Suprapubic skin (tissue), 4 donors: ENCODE measurements around the gene HPSE2. TPM values are rescaled to one million over a fixed set of nuclear protein-coding genes. Genes with fewer than 3 reads are reported as not detected.

Experiments used
- DNase-seq, 2 donors: peaks; one replicate each; pipeline ENCODE4 v3.0.0-alpha.2; 2019; ENCODE audit warnings: low spot score in 2 of 2
- H3K27ac ChIP-seq: fragments of 200-600 bp; sonication (generic); one replicate; pipeline ENCODE4 v1.5.1; 2019
- H3K27me3 ChIP-seq: fragments of 200-600 bp; sonication (generic); one replicate; pipeline ENCODE4 v1.5.1; 2019
- H3K36me3 ChIP-seq: fragments of 200-600 bp; sonication (generic); one replicate; pipeline ENCODE4 v1.5.1; 2019
- H3K4me1 ChIP-seq: fragments of 200-600 bp; sonication (generic); one replicate; pipeline ENCODE4 v1.5.1; 2019
- H3K4me3 ChIP-seq: fragments of 200-600 bp; sonication (generic); one replicate; pipeline ENCODE4 v1.5.1; 2019; ENCODE audit warnings: mild to moderate bottlenecking
- H3K9me3 ChIP-seq: fragments of 200-600 bp; sonication (generic); one replicate; pipeline ENCODE4 v1.5.1; 2019
- CTCF ChIP-seq, 2 donors: fragments of 200-600 bp in 1 of 2; fragments of 450-650 bp in 1 of 2; sonication (generic) in 1 of 2; IDR thresholded peaks; one replicate each; pipeline ENCODE4 v1.5.1; 2016 to 2019; ENCODE audit warnings: antibody characterized with exemption in 2 of 2, mild to moderate bottlenecking in 1 of 2, moderate library complexity in 1 of 2
- EP300 ChIP-seq: sonication (generic); formaldehyde crosslinking; IDR thresholded peaks from one replicate; pipeline ENCODE4 v1.6.1; 2017; ENCODE audit warnings: antibody characterized with exemption
- POLR2A ChIP-seq, 2 donors: fragments of 450-650 bp; IDR thresholded peaks; one replicate each; pipeline ENCODE4 v1.6.1; 2017; ENCODE audit warnings: antibody characterized with exemption in 2 of 2, mild to moderate bottlenecking in 2 of 2, moderate library complexity in 2 of 2
- POLR2AphosphoS5 ChIP-seq, 3 donors: sonication (generic); formaldehyde crosslinking; IDR thresholded peaks; one replicate each; pipeline ENCODE4 v1.6.1; 2017; ENCODE audit warnings: antibody characterized with exemption in 3 of 3
- WGBS: methylation state at CpG from one replicate; pipeline ENCODE4 v1.1.5; 2018; 5-methylcytosine and 5-hydroxymethylcytosine counted together
- total RNA-seq, 4 donors: library from RNA; depleted of rRNA; stranded (reverse); fragments of >200 nt; gene quantifications; one replicate each; pipeline ENCODE4 v1.1.0, GENCODE V29; 2016

The HPSE2 gene
- total RNA-seq, 4 donors from 2014 or later = 0.95 to 1.3 (median 0.99) TPM

DNA sequence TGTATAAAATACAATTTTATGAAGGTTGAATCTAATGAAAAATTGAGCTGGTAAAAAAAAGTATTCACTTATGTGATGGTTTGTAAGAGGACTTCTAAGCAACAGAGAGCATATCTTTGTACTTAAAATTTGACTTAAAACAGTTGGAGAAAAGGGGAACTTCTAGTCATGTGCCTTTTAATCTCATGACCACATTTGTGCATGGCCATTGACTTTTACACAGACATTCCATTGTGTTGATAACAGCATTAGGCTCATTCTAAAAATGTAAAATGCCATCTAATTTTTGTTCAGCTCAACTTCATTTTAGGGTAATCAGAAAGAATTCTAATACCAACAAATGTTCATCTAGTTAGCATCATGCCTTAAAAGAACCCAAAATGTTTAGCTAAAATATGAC, 119.9 kb downstream of the HPSE2 start:
- Histone ChIP-seq H3K36me3 (no peaks in the 10 kb centered on the region), H3K4me1 (no peaks in the 10 kb centered on the region), H3K4me3 (no peak overlapping the region), H3K27me3 (no peaks in the 10 kb centered on the region), H3K27ac (no peak overlapping the region), H3K9me3 (no peaks in the 10 kb centered on the region)
- no peak for DNase-seq
- TF ChIP-seq POLR2A (IDR thresholded peaks at IDR 0.05) (no peak), CTCF (IDR thresholded peaks at IDR 0.05) (no peak), EP300 (no peak), POLR2AphosphoS5 (IDR thresholded peaks at IDR 0.05) (no peak)

DNA sequence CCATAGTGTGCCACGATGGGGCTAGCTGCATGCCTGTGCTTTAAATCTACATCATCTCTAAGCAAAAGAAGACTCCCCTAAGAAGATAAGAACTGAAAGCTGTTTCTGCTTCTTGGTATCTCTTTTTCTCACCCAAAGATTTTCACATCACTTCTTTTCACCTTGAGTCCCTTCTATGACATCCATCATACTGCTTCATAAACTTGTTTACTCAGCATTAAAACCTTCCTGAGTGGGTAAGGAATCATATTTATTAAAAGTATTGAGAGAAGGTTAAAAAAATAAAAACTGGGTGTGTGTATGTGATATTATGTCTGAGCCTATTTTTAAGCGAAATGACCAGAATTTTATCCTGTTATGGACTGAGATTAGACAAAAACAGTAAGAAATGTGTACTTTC, 150.3 kb downstream of the HPSE2 start:
- Histone ChIP-seq H3K36me3 (no peaks in the 10 kb centered on the region), H3K9me3 (no peaks in the 10 kb centered on the region), H3K4me3 (no peak overlapping the region), H3K27ac (no peak overlapping the region), H3K27me3 (no peaks in the 10 kb centered on the region), H3K4me1 (no peaks in the 10 kb centered on the region)
- no peak for TF ChIP-seq POLR2A (IDR thresholded peaks at IDR 0.05)
- TF ChIP-seq POLR2AphosphoS5 (IDR thresholded peaks at IDR 0.05) = no peak
- no peak for TF ChIP-seq EP300
- TF ChIP-seq CTCF (IDR thresholded peaks at IDR 0.05) = no peak
- DNase-seq = no peak
- WGBS = 80% methylated on average over 2 of the region's 2 CpGs

DNA sequence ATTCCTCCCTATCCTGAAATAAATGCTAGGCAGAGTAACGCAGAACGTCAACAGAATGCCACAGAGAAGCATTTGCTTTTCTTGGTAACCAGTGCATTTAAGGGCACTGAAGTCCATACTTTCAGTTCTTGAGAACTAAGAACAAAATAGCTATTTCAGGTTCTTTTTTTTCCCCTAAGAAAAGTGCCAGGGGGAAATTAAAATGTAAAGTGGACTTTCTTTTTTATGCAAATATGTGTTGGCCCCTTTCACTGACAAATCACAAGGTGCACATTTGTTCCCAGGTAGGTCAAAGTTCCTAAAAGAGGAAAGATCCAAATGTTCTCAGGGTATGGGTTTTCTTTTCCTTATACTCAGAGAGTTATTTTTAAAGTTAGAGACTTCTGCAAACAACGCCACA, 151.5 kb downstream of the HPSE2 start:
- H3K4me3 ChIP-seq = no peak overlapping the region
- no peak overlapping the region for H3K27ac ChIP-seq
- no peaks in the 10 kb centered on the region for H3K36me3 ChIP-seq
- no peak for DNase-seq
- 49% methylated on average over 3 of the region's 3 CpGs for WGBS
- no peaks in the 10 kb centered on the region for H3K4me1 ChIP-seq
- TF ChIP-seq CTCF (IDR thresholded peaks at IDR 0.05) (no peak), POLR2A (IDR thresholded peaks at IDR 0.05) (no peak), POLR2AphosphoS5 (IDR thresholded peaks at IDR 0.05) (no peak), EP300 (no peak)
- no peaks in the 10 kb centered on the region for H3K9me3 ChIP-seq
- H3K27me3 ChIP-seq = no peaks in the 10 kb centered on the region

DNA sequence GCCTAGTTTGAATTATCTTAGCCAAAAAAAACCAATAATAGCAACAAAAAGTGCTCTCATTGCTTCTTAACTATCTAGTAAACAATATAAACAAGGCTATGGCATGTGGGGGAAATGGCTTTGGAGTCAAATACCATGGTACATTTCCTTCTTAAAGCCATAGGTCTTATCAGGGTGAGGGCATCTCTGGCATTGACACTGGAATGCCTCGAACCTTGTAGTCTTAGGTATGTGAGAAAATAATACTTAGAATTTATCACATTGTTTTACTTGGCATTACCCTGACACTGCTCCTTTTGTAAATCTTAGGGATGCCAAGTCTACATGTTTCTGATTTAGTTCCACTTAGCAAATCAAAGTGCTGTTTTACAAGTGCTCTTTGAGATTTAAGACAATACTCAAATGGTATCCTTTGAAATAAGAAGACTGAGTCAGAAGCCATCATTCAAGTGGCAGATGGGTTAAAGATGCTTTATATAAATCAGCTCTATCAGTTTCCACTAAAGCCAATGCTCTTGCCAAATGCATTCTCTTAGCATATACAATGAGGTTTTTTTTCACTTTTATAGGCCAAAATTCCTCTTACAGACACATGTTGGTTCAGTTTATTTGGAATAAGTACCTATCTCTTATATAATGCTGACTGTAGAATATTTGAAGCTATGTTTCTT, 155.2 kb downstream of the HPSE2 start:
- no peak overlapping the region for H3K4me3 ChIP-seq
- 5% methylated on average over 1 of the region's 1 CpG for WGBS
- no peaks in the 10 kb centered on the region for H3K9me3 ChIP-seq
- TF ChIP-seq CTCF (IDR thresholded peaks at IDR 0.05) (no peak), EP300 (no peak), POLR2A (IDR thresholded peaks at IDR 0.05) (no peak), POLR2AphosphoS5 (IDR thresholded peaks at IDR 0.05) (no peak)
- no peaks in the 10 kb centered on the region for H3K27me3 ChIP-seq
- no peaks in the 10 kb centered on the region for H3K36me3 ChIP-seq
- no peak for DNase-seq
- no peak overlapping the region for H3K27ac ChIP-seq
- no peaks in the 10 kb centered on the region for H3K4me1 ChIP-seq

- Histone ChIP-seq H3K9me3 (no peaks in the 10 kb centered on the region), H3K36me3 (no peaks in the 10 kb centered on the region), H3K4me3 (no peak overlapping the region), H3K27me3 (no peaks in the 10 kb centered on the region), H3K27ac (no peak overlapping the region), H3K4me1 (no peaks in the 10 kb centered on the region)
- TF ChIP-seq POLR2AphosphoS5 (IDR thresholded peaks at IDR 0.05) (no peak), POLR2A (IDR thresholded peaks at IDR 0.05) (no peak), CTCF (IDR thresholded peaks at IDR 0.05) (no peak), EP300 (no peak)
- DNase-seq = no peak
Observed at GRCh38 chr10:99062591-99062990, 173.1 kb downstream of the HPSE2 start.
